Panc1 (cell line): ENCODE results near the gene MYH8.

Experiments
- CTCF ChIP-seq: fragments of 450-650 bp; IDR thresholded peaks from 2 replicates; pipeline ENCODE4 v1.5.1; 2017; ENCODE audit warnings: mild to moderate bottlenecking
- POLR2AphosphoS5 ChIP-seq: IDR thresholded peaks from 2 replicates; pipeline ENCODE4 v1.6.1; 2012; ENCODE audit warnings: mild to moderate bottlenecking, low read depth, low read length, moderate library complexity
- REST ChIP-seq, 2 experiments: IDR thresholded peaks; 2 replicates each; pipeline ENCODE4 v1.6.1; 2011 to 2012; ENCODE audit warnings: low read depth in 2 of 2, control low read depth in 1 of 2, low read length in 1 of 2, mild to moderate bottlenecking in 1 of 2, moderate library complexity in 1 of 2; ENCODE audit not compliant: insufficient read depth in 1 of 2
- SIN3A ChIP-seq: IDR thresholded peaks from 2 replicates; pipeline ENCODE4 v1.6.1; 2012; ENCODE audit warnings: low read depth, mild to moderate bottlenecking, low read length, moderate library complexity, borderline replicate concordance; ENCODE audit not compliant: insufficient read depth
- TCF7L2 ChIP-seq: IDR thresholded peaks from 2 replicates; pipeline ENCODE4 v1.6.1; 2011; ENCODE audit warnings: mild to moderate bottlenecking, low read depth, low read length, inconsistent platforms

GRCh38 chr17:10428781-10429180, 7.0 kb upstream of the MYH8 start:
- no peak for TF ChIP-seq CTCF
- TF ChIP-seq POLR2AphosphoS5, result no peak
- no peak for TF ChIP-seq SIN3A
- no peak for TF ChIP-seq TCF7L2
- no peak for TF ChIP-seq REST (IDR thresholded peaks at IDR 0.05; ENCODE audit: insufficient read depth in 1 of 2, low read depth in 2 of 2, low read length in 1 of 2)
